Measurements from ENCODE around the gene INPP5K. TPM values are rescaled to one million over a fixed set of nuclear protein-coding genes. Genes with fewer than 3 reads are reported as not detected.
A peak's percentile ranks its signal among the peaks of the same experiment; 100 is the strongest.

The INPP5K gene
- 16.4 and 17.4 TPM in 2 replicates for total RNA-seq (2012; rRNA removed)
- 14.2 and 14.9 TPM in 2 replicates for polyA plus RNA-seq (2012; rRNA removed)
- 12.5 and 16.8 TPM in 2 replicates for polyA plus RNA-seq (2012; cell fraction: cytosol; rRNA removed)
- polyA plus RNA-seq (2012; cell fraction: nucleus; rRNA removed; ENCODE audit: low replicate concordance) = 43.0 and 43.3 TPM in 2 replicates
- percentile 56 among the genes with signal in this experiment for Bru-seq, nascent RNA
- percentile 62 among the genes with signal in this experiment for BruChase-seq, experiment 1, labeled RNA remaining after a 6-hour chase
- percentile 51 among the genes with signal in this experiment for BruChase-seq, experiment 2, labeled RNA remaining after a 2-hour chase
- long read RNA-seq, transcript INPP5K-204 (12 exons, 2,988 nt) = major isoform, 20 of 37 reads
- long read RNA-seq, partial matches to known transcripts = 10 of 37 reads
- long read RNA-seq, other reads (novel, unspliced or antisense) = 7 of 37 reads

DNA sequence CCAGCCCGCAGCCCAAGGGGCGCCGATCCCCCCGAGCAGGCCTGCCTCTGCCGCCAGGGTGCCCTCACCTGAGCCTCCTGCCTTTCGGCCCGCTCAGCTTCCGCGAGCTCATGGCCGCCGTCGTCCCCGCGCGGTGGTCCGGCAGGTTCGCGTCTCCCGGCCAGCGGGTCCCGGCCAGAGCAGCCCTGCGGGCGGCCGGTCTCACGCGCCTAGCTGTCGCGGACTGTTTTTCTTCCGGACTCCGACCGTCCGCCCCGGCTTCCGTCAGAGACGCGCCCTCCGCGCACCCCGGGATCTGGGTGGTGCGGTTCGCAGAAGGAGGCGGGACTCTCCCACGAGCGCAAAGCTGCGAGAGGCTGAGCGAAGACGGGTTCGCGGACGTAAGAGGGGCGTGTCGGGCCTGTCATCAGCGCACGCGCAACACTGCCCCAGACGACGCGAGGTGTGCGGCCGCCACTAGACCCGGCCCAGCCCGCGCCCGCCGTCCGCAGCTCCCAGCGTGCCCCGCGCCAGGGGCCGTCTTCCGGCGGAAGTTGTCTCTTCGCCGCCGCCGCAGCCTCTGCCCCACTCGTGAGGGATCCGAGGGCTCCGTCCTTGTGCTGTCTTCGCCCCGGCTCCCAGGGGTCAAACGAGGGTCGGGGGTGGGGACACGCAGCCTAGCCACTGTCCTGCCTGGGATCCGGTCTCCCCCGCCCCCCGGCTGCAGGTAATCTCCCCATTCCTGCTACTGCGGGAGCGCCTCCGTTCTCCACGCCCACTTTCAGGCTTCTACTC is at the start of gene INPP5K:
TSS of gene INPP5K (minus strand) at position 225 of the 774 bp plus-strand sequence. CDS start at position 112, 113 bp downstream.
- peak within 1 kb of the TSS; percentile 87 for H3K9ac ChIP-seq (ENCODE audit: low read depth, low read length)
- peak within 1 kb of the TSS; percentile 97 for H3K4me2 ChIP-seq (ENCODE audit: low read depth, low read length)
- no peaks in the 10 kb centered on the region for H3K27me3 ChIP-seq (ENCODE audit: control insufficient read depth, insufficient read depth, low read length)
- DNase-seq (peak; percentile 98), ATAC-seq (ENCODE audit: low read depth) (peak; percentile 97)
- dilution Hi-C loops (cut with HindIII; ENCODE audit: low sequenced_read_pairs, unreplicated experiment) (no loop called here), in situ Hi-C loops (cut with MboI; ENCODE audit: low sequenced_read_pairs) (loop anchor here (5.0 to 10.0 kb wide), 2 partner anchors 152 to 244 kb away; partner anchors contain the start of gene BHLHA9), intact Hi-C loops (cut with micrococcal nuclease) (no loop called here)
- WGBS, 2 experiments (ENCODE audit: extremely low coverage in 2 of 2, insufficient read length in 1 of 2) = 0% methylated on average over 60 of the region's 91 CpGs; no CpG with 5 or more reads in 1 of the 2 experiments
- peaks cover 10% of the 10 kb centered on the region for H4K20me1 ChIP-seq (ENCODE audit: insufficient read depth, low read length)
- peaks cover 18% of the 10 kb centered on the region for H3K36me3 ChIP-seq (ENCODE audit: control insufficient read depth, insufficient read depth, low read length)
- H3K14ac ChIP-seq (replicated peaks; ENCODE audit: low read depth, low read length) = peak within 1 kb of the TSS; percentile 91
- H2AK9ac ChIP-seq (replicated peaks; ENCODE audit: low read depth, low read length, poor library complexity) = peak within 1 kb of the TSS; percentile 98
- peak within 1 kb of the TSS; percentile 93 for H4K91ac ChIP-seq (ENCODE audit: insufficient read depth, low read depth, low read length)
- peak within 1 kb of the TSS; percentile 92 for H3K4ac ChIP-seq (ENCODE audit: low read depth, low read length)
- peak within 1 kb of the TSS; percentile 84 for H3K56ac ChIP-seq (ENCODE audit: extremely low read depth, insufficient read depth, low read length)
- peak within 1 kb of the TSS; percentile 70 for H2BK120ac ChIP-seq (ENCODE audit: low read depth, low read length)
- peak within 1 kb of the TSS; percentile 94 to 97 for H4K8ac ChIP-seq (ENCODE audit: low read depth in 2 of 2, low read length in 2 of 2)
- TF ChIP-seq RFX5 (IDR thresholded peaks at IDR 0.05; ENCODE audit: low read depth, low read length) = no peak
- TF ChIP-seq, protein P1, sequence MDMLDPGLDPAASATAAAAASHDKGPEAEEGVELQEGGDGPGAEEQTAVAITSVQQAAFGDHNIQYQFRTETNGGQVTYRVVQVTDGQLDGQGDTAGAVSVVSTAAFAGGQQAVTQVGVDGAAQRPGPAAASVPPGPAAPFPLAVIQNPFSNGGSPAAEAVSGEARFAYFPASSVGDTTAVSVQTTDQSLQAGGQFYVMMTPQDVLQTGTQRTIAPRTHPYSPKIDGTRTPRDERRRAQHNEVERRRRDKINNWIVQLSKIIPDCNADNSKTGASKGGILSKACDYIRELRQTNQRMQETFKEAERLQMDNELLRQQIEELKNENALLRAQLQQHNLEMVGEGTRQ (IDR thresholded peaks at IDR 0.05; ENCODE audit: low read depth, low read length) = peak; percentile 30; the same call in 1 of the 2 replicates
- peak; percentile 55; the same call in 1 of the 2 replicates for TF ChIP-seq CHD1 (IDR thresholded peaks at IDR 0.05; ENCODE audit: low read depth, low read length)
- peak; percentile 38; the same call in 1 of the 2 replicates for TF ChIP-seq MAZ (IDR thresholded peaks at IDR 0.05; ENCODE audit: borderline replicate concordance, low read depth, low read length)
- TF ChIP-seq MXI1 (IDR thresholded peaks at IDR 0.05; ENCODE audit: borderline replicate concordance, low read depth, low read length) = peak; percentile 98
- TF ChIP-seq RCOR1 (IDR thresholded peaks at IDR 0.05; ENCODE audit: insufficient replicate concordance, low read length) = peak; percentile 9
- no peak for TF ChIP-seq NFE2L2 (IDR thresholded peaks at IDR 0.05; ENCODE audit: low read depth, low read length)
- TF ChIP-seq RAD21 (IDR thresholded peaks at IDR 0.05; ENCODE audit: low read length) = 0 out of 2 replicates have a peak, but pooled peaks have one; percentile 3
- no peak for TF ChIP-seq MAFK (IDR thresholded peaks at IDR 0.05; ENCODE audit: low read depth, low read length)
- TF ChIP-seq BHLHE40 (IDR thresholded peaks at IDR 0.05; ENCODE audit: low read depth, low read length) = 0 out of 2 replicates have a peak, but pooled peaks have one; percentile 5
- TF ChIP-seq SMC3 (IDR thresholded peaks at IDR 0.05; ENCODE audit: low read depth, low read length) = no peak
- no peak for TF ChIP-seq FOS (IDR thresholded peaks at IDR 0.05; ENCODE audit: low read depth, low read length)
- TF ChIP-seq POLR2A (IDR thresholded peaks at IDR 0.05; ENCODE audit: low read depth, low read length) = peak; percentile 82
- peaks cover 16 to 60% of the 10 kb centered on the region in 2 experiments for H3K79me1 ChIP-seq (ENCODE audit: low read depth in 1 of 2, low read length in 2 of 2)
- no peaks in the 10 kb centered on the region for H3K9me3 ChIP-seq (ENCODE audit: control insufficient read depth, insufficient read depth, low read length)
- peak within 1 kb of the TSS; percentile 93 for H3K23ac ChIP-seq (ENCODE audit: low read depth, low read length)
- BruUV-seq (replicated peaks) = no TSS peak
- H3K4me3 ChIP-seq (ENCODE audit: insufficient read depth, low read depth, low read length) = peak within 1 kb of the TSS; percentile 85
- H4K5ac ChIP-seq (ENCODE audit: low read depth, low read length) = peak within 1 kb of the TSS; percentile 61
- peak within 1 kb of the TSS; percentile 38 for H3K18ac ChIP-seq (ENCODE audit: low read depth, low read length)
- CTCF ChIA-PET = interaction anchor here (0.7 to 2.1 kb wide), 4 partner anchors 18 to 155 kb away, joined by 3 to 6 read pairs (median 4); no protein-coding TSS in a partner anchor
- H2BK15ac ChIP-seq (ENCODE audit: low read depth, low read length) = peak within 1 kb of the TSS; percentile 77; the same call in 2 of the 3 replicates
- peak within 1 kb of the TSS; percentile 55; the same call in 1 of the 2 replicates for H2BK20ac ChIP-seq (ENCODE audit: low read depth, low read length)
- H3K27ac ChIP-seq (ENCODE audit: insufficient read depth, low read length) = peak within 1 kb of the TSS; percentile 92
- H3K9me1 ChIP-seq (ENCODE audit: insufficient read depth, low read length) = no peaks in the 10 kb centered on the region; the same call in 1 of the 2 replicates
- H2AK5ac ChIP-seq (ENCODE audit: low read depth, low read length) = peak within 1 kb of the TSS; percentile 88
- peaks cover 3% of the 10 kb centered on the region for H3K4me1 ChIP-seq (ENCODE audit: control insufficient read depth, insufficient read depth, low read length)
- H2AFZ ChIP-seq (replicated peaks; ENCODE audit: low read length, poor library complexity) = peak within 1 kb of the TSS; percentile 97
- POLR2A ChIA-PET (ENCODE audit: unreplicated experiment) = no interaction called here
- peak within 1 kb of the TSS; percentile 80 for H2BK5ac ChIP-seq (ENCODE audit: low read depth, low read length, poor library complexity, severe bottlenecking)

Data from IMR-90 (cell line).